Heart left ventricle (tissue), 13 donors: ENCODE results near the gene CST7.

Experiments
- CTCF ChIP-seq, 12 donors: fragments of 200-600 bp; sonication (generic) in 4 of 12; IDR thresholded peaks; one replicate each; pipeline versions ENCODE4 v1.5.0 to v1.8.0; 2018 to 2022; ENCODE audit warnings: antibody characterized with exemption in 12 of 12, mild to moderate bottlenecking in 5 of 12
- POLR2A ChIP-seq, 2 donors: fragments of 450-650 bp; IDR thresholded peaks; one replicate each; pipeline ENCODE4 v1.6.1; 2017; ENCODE audit warnings: antibody characterized with exemption in 2 of 2, mild to moderate bottlenecking in 2 of 2, moderate library complexity in 2 of 2
- donor health status: ischemic (EF 13 %, LVEDD 7.1; RV severe dilation, severe dysfunction).
- donor health status: DM: no; HTN: yes; CAD: no.
- donor health status: DM: no; HTN: no; CAD: no.
- donor health status: ischemic (EF 25% LVEDD 6.9; RV normal size, moderate dysfunction).
- donor health status: ischemic (EF 25% LVEDD 5.7; RV mildly dilated, moderate dysfunction).
- donor health status: ischemic (EF 35%, LVEDD 5.7; RV mildly dilated, moderate dysfunction).
- donor health status: nonischemic (EF 11% LVEDD 7.7; RV severe dilation, severe dysfunction).
- donor health status: DM: yes; HTN: yes; CAD: no.
- donor health status: PGD.
- donor health status: ischemic (EF 29% LVEDD 5.4; RV normal size, mild dysfunction).
- donor health status: nonischemic (EF 23%, LVEDD 6.1; RV moderate dilation, normal function).

- TF ChIP-seq CTCF (IDR thresholded peaks at IDR 0.05) (no peak), POLR2A (IDR thresholded peaks at IDR 0.05) (no peak)
Measured at GRCh38 chr20:24986436-24987015, 37.5 kb downstream of the CST7 start.
